Upper lobe of left lung (tissue), 6 donors: ENCODE results near the gene MRGPRD. TPM values are rescaled to one million over a fixed set of nuclear protein-coding genes. Genes with fewer than 3 reads are reported as not detected.

ENCODE experiments used
- ATAC-seq, 2 donors: fragments of 200-7000 bp; cut with Tn5 transposase; one replicate each; pipeline ENCODE4 v1.9.1; 2022; ENCODE audit warnings: mild to moderate bottlenecking in 2 of 2, moderate library complexity in 2 of 2; ENCODE audit not compliant: low FRiP score in 2 of 2
- DNase-seq, 2 donors: peaks; one replicate each; pipeline ENCODE4 v3.0.0-alpha.2; 2019 to 2020
- H3K27ac ChIP-seq, 4 donors: fragments of 200-600 bp; sonication (generic); one replicate each; pipeline ENCODE4 v1.5.1; 2016 to 2019
- H3K27me3 ChIP-seq, 4 donors: fragments of 200-600 bp; sonication (generic); one replicate each; pipeline ENCODE4 v1.5.1; 2017 to 2019
- H3K36me3 ChIP-seq, 4 donors: fragments of 200-600 bp; sonication (generic); one replicate each; pipeline ENCODE4 v1.5.1; 2016 to 2019
- H3K4me1 ChIP-seq, 4 donors: fragments of 200-600 bp; sonication (generic); one replicate each; pipeline ENCODE4 v1.5.1; 2018 to 2019
- H3K4me3 ChIP-seq, 4 donors: fragments of 200-600 bp; sonication (generic); one replicate each; pipeline ENCODE4 v1.5.1; 2017 to 2019; ENCODE audit warnings: mild to moderate bottlenecking in 2 of 4, moderate library complexity in 1 of 4
- H3K9me3 ChIP-seq, 4 donors: fragments of 200-600 bp; sonication (generic); one replicate each; pipeline ENCODE4 v1.5.1; 2018 to 2019
- CTCF ChIP-seq, 6 experiments: fragments of 450-650 bp in 4 of 6; fragments of 200-600 bp in 2 of 6; sonication (generic) in 2 of 6; IDR thresholded peaks; one replicate each; pipeline ENCODE4 v1.5.1; 2016 to 2019; ENCODE audit warnings: antibody characterized with exemption in 6 of 6
- EP300 ChIP-seq, 4 donors: sonication (generic); formaldehyde crosslinking; IDR thresholded peaks; one replicate each; pipeline ENCODE4 v1.5.1; 2017; ENCODE audit warnings: antibody characterized with exemption in 4 of 4, control low read depth in 2 of 4
- POLR2A ChIP-seq, 4 donors: fragments of 450-650 bp; IDR thresholded peaks; one replicate each; pipeline ENCODE4 v1.5.1; 2016 to 2017; ENCODE audit warnings: antibody characterized with exemption in 4 of 4, mild to moderate bottlenecking in 2 of 4
- POLR2AphosphoS5 ChIP-seq, 2 donors: sonication (generic); formaldehyde crosslinking; IDR thresholded peaks; one replicate each; pipeline ENCODE4 v1.5.1; 2017; ENCODE audit warnings: antibody characterized with exemption in 2 of 2
- WGBS, 2 donors: methylation state at CpG; one replicate each; pipeline ENCODE4 v1.1.5; 2017 to 2018; 5-methylcytosine and 5-hydroxymethylcytosine counted together
- total RNA-seq, 6 donors: library from RNA; depleted of rRNA in 4 of 6; stranded (reverse); fragments of >200 nt in 4 of 6; gene quantifications; one replicate each; pipeline versions ENCODE4 v1.1.0 to v1.2.1, GENCODE V29; 2016 to 2021
- donor health status: DM: no; HTN: no; CAD: no; lungs with moderate emphysema.
- donor health status: DM: no; HTN: yes; CAD: no; lungs with severe emphysema.

Gene MRGPRD
- total RNA-seq, 6 donors from 2014 or later = not detected

DNA sequence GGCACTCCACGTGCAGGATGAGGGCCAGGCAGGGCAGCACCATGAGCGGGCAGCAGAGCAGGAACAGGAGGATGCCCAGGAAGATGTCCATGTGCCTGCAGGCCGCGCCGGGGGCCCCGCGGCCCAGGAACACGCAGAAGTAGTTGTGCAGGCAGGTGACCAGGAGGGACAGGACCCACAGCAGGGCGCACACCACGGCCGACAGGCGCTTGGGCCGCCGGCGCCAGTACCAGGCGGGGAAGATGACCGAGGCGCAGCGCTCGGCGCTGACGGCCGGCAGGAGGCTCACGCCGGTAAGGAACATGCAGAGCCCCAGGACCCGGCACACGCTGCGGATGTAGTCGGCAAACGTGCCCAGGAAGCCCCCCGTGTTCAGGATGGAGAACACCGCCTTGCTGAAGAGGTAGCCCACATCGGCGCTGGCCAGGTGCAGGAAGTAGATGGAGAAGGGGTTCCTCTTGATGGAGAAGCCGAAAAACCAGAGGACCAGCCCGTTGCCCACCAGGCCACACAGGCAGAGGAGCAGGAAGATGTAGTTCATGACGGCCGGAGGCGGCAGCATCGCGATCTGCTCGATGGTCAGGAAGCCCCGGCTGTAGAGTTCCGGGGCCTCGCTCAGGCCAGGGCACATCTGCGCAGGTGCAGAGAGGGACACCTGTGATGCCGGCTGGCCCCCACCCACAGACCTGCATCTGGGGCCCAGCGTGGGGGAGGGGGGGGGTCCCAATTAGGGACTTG, 25.0 kb upstream of the MRGPRD start:
- ATAC-seq (no peak), DNase-seq (peak; percentile 16 to 83)
- no peaks in the 10 kb centered on the region for H3K9me3 ChIP-seq
- H3K27ac ChIP-seq = no peak overlapping the region
- H3K27me3 ChIP-seq = peaks cover 0 to 2% (median under 1%) of the 10 kb centered on the region in 4 donors
- peaks cover 12 to 22% (median 18%) of the 10 kb centered on the region in 4 donors for H3K4me1 ChIP-seq
- WGBS, 2 donors = 89 to 90% methylated on average over 27 to 37 of the region's 48 CpGs
- no peak overlapping the region for H3K4me3 ChIP-seq
- TF ChIP-seq EP300 (IDR thresholded peaks at IDR 0.05) = no peak
- TF ChIP-seq POLR2AphosphoS5 (IDR thresholded peaks at IDR 0.05) = no peak
- no peak for TF ChIP-seq POLR2A (IDR thresholded peaks at IDR 0.05)
- no peak for TF ChIP-seq CTCF (IDR thresholded peaks at IDR 0.05)
- H3K36me3 ChIP-seq = peaks cover 0 to 9% (median 0%) of the 10 kb centered on the region in 4 donors

DNA sequence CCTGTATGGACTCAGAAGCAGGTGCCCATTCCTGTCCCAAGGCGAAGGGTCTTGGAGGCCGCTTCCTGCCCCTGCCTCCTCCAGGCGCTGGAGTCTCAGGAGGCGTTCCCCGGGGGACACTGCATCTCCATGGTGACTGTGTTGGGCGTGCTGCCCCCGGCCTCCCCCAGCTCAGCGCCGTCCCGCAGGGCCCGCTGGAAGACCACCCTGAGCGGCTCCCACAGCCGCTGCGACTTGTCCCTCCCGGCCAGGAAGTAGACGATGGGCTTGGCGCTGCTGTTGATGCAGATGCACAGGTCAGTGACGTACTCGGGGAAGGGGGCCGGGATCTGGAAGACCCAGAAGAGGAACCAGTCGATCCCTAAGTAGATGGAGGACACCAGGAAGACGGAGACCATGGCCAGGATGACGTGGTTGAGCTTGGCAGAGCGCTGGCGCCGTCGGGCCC, 24.4 kb upstream of the MRGPRD start:
- WGBS, 2 donors = 89 to 91% methylated on average over 13 to 21 of the region's 27 CpGs
- ATAC-seq (no peak), DNase-seq (peak in 1 of 2 donors; percentile 68)
- peaks cover 11 to 22% (median 13%) of the 10 kb centered on the region in 4 donors for H3K4me1 ChIP-seq
- no peaks in the 10 kb centered on the region for H3K27me3 ChIP-seq
- H3K9me3 ChIP-seq = no peaks in the 10 kb centered on the region
- no peak overlapping the region for H3K4me3 ChIP-seq
- H3K36me3 ChIP-seq = peaks cover 0 to 9% (median 0%) of the 10 kb centered on the region in 4 donors
- no peak for TF ChIP-seq POLR2AphosphoS5 (IDR thresholded peaks at IDR 0.05)
- no peak for TF ChIP-seq EP300 (IDR thresholded peaks at IDR 0.05)
- no peak for TF ChIP-seq POLR2A (IDR thresholded peaks at IDR 0.05)
- no peak for TF ChIP-seq CTCF (IDR thresholded peaks at IDR 0.05)
- no peak overlapping the region for H3K27ac ChIP-seq

- peaks cover 0 to 9% (median 0%) of the 10 kb centered on the region in 4 donors for H3K36me3 ChIP-seq
- TF ChIP-seq EP300 (IDR thresholded peaks at IDR 0.05) (no peak), POLR2AphosphoS5 (IDR thresholded peaks at IDR 0.05) (no peak), POLR2A (IDR thresholded peaks at IDR 0.05) (no peak), CTCF (IDR thresholded peaks at IDR 0.05) (no peak)
- peak overlapping the region in 1 of 4 donors; percentile 18 for H3K27ac ChIP-seq
- H3K4me3 ChIP-seq = no peak overlapping the region
- 85 to 87% methylated on average over 5 to 13 of the region's 13 CpGs for WGBS, 2 donors
- H3K27me3 ChIP-seq = no peaks in the 10 kb centered on the region
- DNase-seq (no peak), ATAC-seq (no peak)
- no peaks in the 10 kb centered on the region for H3K9me3 ChIP-seq
- peaks cover 8 to 20% (median 10%) of the 10 kb centered on the region in 4 donors for H3K4me1 ChIP-seq
Observed at GRCh38 chr11:69004411-69005182, 23.8 kb upstream of the MRGPRD start.

- ATAC-seq (no peak), DNase-seq (no peak)
- TF ChIP-seq POLR2AphosphoS5 (IDR thresholded peaks at IDR 0.05) (no peak), CTCF (IDR thresholded peaks at IDR 0.05) (no peak), POLR2A (IDR thresholded peaks at IDR 0.05) (no peak), EP300 (IDR thresholded peaks at IDR 0.05) (no peak)
- no peak overlapping the region for H3K27ac ChIP-seq
- peaks cover 0 to 9% (median 0%) of the 10 kb centered on the region in 4 donors for H3K36me3 ChIP-seq
- 89 to 92% methylated on average over 9 to 19 of the region's 20 CpGs for WGBS, 2 donors
- no peaks in the 10 kb centered on the region for H3K27me3 ChIP-seq
- no peak overlapping the region for H3K4me3 ChIP-seq
- no peaks in the 10 kb centered on the region for H3K9me3 ChIP-seq
- H3K4me1 ChIP-seq = peaks cover 5 to 16% (median 8%) of the 10 kb centered on the region in 4 donors
Observed at GRCh38 chr11:69003866-69004367, 23.1 kb upstream of the MRGPRD start.
